Testis (tissue), 2 donors: ENCODE data around the gene TRMU.

Experiments used
- CTCF ChIP-seq, 3 experiments: fragments of 450-650 bp in 2 of 3; fragments of 200-600 bp in 1 of 3; sonication (generic) in 1 of 3; IDR thresholded peaks; one replicate each; pipeline ENCODE4 v1.5.1; 2016 to 2019; ENCODE audit warnings: antibody characterized with exemption in 3 of 3, mild to moderate bottlenecking in 2 of 3, moderate library complexity in 1 of 3
- POLR2A ChIP-seq: fragments of 450-650 bp; IDR thresholded peaks from one replicate; pipeline ENCODE4 v1.6.1; 2017; ENCODE audit warnings: antibody characterized with exemption, mild to moderate bottlenecking, moderate library complexity

DNA sequence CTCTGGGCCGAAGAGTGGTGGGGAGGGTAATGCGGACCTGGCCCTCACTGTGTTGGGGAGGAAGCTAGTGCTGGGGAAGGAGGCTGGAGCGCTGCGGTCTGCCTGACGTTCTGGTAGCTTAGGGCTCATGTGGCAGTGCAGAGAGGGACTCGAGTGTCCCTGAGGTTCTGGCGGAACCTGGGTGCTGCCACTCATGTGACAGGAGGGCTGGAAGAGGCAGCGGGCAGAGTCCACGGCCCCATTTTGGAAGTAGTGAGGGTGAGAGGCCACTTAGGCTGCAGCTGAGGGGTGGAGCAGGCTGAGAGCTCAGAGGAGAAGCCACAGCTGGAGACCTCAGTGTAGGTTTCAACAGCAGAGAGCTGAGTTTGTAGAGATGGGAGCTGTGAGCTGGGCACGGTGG, 16.2 kb upstream of the TRMU start:
- TF ChIP-seq POLR2A, result no peak
- no peak for TF ChIP-seq CTCF (IDR thresholded peaks at IDR 0.05)
